BLaER1 treated with 17β-estradiol and CSF1 and Interleukin-3, amounts not matched to agents 10 nM and 100 nM (cell line): ENCODE measurements around the gene ABCD2.
"Not testable (repeated sequence)": the region's sequence is repeated elsewhere in the genome, so short reads cannot be mapped to it uniquely, and the experiment has no call there.

Source experiments
- H3K27ac ChIP-seq, 11 experiments: shearing (Covaris generic); formaldehyde crosslinking; 2 replicates each; pipeline ENCODE4 v1.8.1; 2022
- H3K27me3 ChIP-seq, 11 experiments: shearing (Covaris generic); formaldehyde crosslinking; 2 replicates each; pipeline ENCODE4 v1.8.1; 2022
- H3K36me3 ChIP-seq, 11 experiments: shearing (Covaris generic); formaldehyde crosslinking; 2 replicates each; pipeline ENCODE4 v1.8.1; 2022
- H3K4me1 ChIP-seq, 10 experiments: shearing (Covaris generic); formaldehyde crosslinking; 2 replicates each; pipeline ENCODE4 v1.8.1; 2022
- H3K4me2 ChIP-seq, 11 experiments: shearing (Covaris generic); formaldehyde crosslinking; 2 replicates each; pipeline ENCODE4 v1.8.1; 2022
- H3K4me3 ChIP-seq, 10 experiments: shearing (Covaris generic); formaldehyde crosslinking; 2 replicates each; pipeline ENCODE4 v1.8.1; 2022
- H3K9ac ChIP-seq, 11 experiments: shearing (Covaris generic); formaldehyde crosslinking; 2 replicates each; pipeline ENCODE4 v1.8.1; 2022
- H3K9me3 ChIP-seq, 11 experiments: shearing (Covaris generic); formaldehyde crosslinking; replicated peaks in 1 of 11; 2 replicates each; pipeline ENCODE4 v1.8.1; 2022
- H4K20me1 ChIP-seq, 11 experiments: shearing (Covaris generic); formaldehyde crosslinking; 2 replicates each; pipeline ENCODE4 v1.8.1; 2022
- Cebpa-rat ChIP-seq, 11 experiments: shearing (Covaris generic); IDR thresholded peaks; 2 replicates each; pipeline ENCODE4 v1.8.1; 2022

ABCD2 gene

DNA sequence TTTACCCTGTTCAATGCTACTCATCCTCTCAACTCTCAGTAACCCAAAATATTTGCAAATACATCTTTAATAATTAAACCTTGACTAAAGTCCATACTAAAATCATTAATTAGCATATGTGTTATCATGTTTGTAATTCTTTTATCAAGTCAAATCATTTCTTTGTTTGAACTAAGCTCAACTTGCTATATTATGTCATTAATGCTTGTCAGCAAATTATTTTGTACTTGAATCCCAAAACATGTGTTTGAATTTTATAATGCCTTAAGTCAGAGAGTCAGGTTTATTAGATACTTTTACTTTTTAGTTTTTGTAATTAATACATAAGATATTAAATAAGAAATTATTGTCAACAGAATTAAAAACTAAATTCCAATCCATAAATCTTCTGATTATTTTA, 16.5 kb downstream of the ABCD2 start:
- Histone ChIP-seq H3K9me3 (no peaks in the 10 kb centered on the region), H3K4me2 (no peak overlapping the region), H3K27ac (no peak overlapping the region), H3K9ac (no peak overlapping the region), H3K36me3 (no peaks in the 10 kb centered on the region), H4K20me1 (no peaks in the 10 kb centered on the region), H3K4me3 (no peak overlapping the region), H3K27me3 (no peaks in the 10 kb centered on the region), H3K4me1 (peaks cover 0 to 5% (median 0%) of the 10 kb centered on the region in 10 experiments; a peak in 1 of 20 replicates)
- no peak for TF ChIP-seq Cebpa-rat (IDR thresholded peaks at IDR 0.05)

DNA sequence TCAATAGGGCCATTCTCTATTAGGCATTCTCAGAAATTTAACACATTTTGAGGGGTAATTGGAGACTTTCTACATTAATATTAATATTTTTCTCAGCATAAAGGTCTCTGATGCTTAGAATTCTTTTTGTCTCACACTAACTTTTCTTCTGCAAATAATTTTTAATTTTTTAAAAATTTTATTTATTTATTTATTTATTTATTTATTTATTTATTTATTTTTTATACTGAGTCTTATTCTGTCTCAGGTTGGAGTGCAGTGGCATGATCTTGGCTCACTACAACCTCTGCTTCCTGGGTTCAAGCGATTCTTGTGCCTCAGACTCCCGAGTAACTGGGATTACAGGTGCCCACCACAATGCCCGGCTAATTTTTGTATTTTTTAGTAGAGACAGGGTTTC, 17.7 kb downstream of the ABCD2 start:
- H3K4me1 ChIP-seq, H3K27ac ChIP-seq, H4K20me1 ChIP-seq, H3K4me2 ChIP-seq, H3K4me3 ChIP-seq, H3K9me3 ChIP-seq, H3K9ac ChIP-seq, H3K27me3 ChIP-seq, H3K36me3 ChIP-seq: not testable (repeated sequence)

DNA sequence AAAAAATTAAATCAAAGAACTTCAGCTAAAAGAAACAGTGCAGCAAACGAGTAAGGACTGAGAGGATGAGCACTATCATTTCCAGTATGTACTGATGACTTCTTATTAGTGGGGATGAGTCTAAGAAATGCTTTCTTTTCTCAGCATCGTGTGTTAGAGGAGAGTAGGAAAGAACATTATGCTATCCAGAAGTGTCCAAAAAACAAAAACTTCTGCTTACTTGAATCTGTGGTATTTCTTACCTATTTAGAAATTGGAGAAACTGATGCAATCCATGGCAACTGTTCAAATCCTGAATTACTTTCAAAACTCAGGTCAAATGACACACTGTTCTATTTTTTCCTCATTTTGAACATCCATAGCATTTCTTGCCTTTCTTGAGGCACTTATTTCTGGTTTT, 23.7 kb downstream of the ABCD2 start:
- Histone ChIP-seq H3K9ac (no peak overlapping the region), H3K4me1 (no peaks in the 10 kb centered on the region), H3K4me3 (no peak overlapping the region), H4K20me1 (no peaks in the 10 kb centered on the region), H3K27ac (no peak overlapping the region), H3K36me3 (no peaks in the 10 kb centered on the region), H3K4me2 (no peak overlapping the region), H3K9me3 (no peaks in the 10 kb centered on the region), H3K27me3 (no peaks in the 10 kb centered on the region)
- TF ChIP-seq Cebpa-rat (IDR thresholded peaks at IDR 0.05) = no peak

DNA sequence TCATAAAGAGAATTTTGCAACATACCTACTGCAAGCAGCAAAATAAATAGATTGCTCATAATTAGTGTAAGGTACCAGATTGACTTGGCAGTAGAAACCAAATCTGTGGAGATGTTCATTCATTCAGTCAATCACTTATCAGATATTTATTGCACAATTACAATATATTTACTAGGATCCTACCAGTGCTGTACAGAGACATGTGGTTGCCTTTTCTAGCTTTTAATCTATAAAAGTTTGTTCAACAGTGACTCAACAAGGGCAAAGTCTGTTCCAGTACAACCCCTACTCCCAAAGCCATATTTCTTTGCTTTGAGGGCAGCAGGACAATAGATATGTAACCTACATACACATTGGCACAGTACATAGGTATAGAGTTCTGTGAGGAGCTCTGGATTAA, 27.3 kb downstream of the ABCD2 start:
- Histone ChIP-seq H3K9me3 (no peaks in the 10 kb centered on the region), H3K9ac (no peak overlapping the region), H3K27me3 (no peaks in the 10 kb centered on the region), H3K27ac (no peak overlapping the region), H3K4me1 (peaks cover 0 to 6% (median 3%) of the 10 kb centered on the region in 10 experiments; a peak in 11 of 20 replicates), H4K20me1 (no peaks in the 10 kb centered on the region), H3K4me3 (no peak overlapping the region), H3K36me3 (no peaks in the 10 kb centered on the region), H3K4me2 (no peak overlapping the region)
- TF ChIP-seq Cebpa-rat (IDR thresholded peaks at IDR 0.05) = no peak

DNA sequence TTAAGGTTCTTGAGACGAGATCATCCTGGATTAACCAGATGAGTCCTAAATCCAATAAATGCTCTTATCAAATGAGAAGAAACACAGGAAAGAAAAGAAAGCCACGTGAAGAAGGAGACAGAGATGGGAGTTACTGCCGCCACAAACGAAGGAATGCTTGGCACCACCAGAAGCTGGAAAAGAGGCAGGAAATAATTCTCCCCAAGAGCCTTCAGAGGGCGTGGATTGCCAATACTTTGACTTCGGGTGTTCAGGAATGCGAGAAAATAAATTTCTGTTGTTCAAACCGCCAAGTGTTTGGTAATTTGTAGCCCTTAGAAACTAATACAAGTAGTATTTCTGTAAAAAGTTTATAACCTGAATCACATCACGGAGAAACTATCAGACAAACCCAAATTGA, 31.3 kb downstream of the ABCD2 start:
- H3K4me1 ChIP-seq = peaks cover 0 to 14% (median 9%) of the 10 kb centered on the region in 10 experiments; a peak in 12 of 20 replicates
- no peak overlapping the region for H3K27ac ChIP-seq
- no peak overlapping the region for H3K9ac ChIP-seq
- H3K4me3 ChIP-seq = no peak overlapping the region
- H3K36me3 ChIP-seq = no peaks in the 10 kb centered on the region
- H3K27me3 ChIP-seq = no peaks in the 10 kb centered on the region
- H3K9me3 ChIP-seq = no peaks in the 10 kb centered on the region
- TF ChIP-seq Cebpa-rat (IDR thresholded peaks at IDR 0.05) = no peak
- H3K4me2 ChIP-seq = no peak overlapping the region
- no peaks in the 10 kb centered on the region for H4K20me1 ChIP-seq

DNA sequence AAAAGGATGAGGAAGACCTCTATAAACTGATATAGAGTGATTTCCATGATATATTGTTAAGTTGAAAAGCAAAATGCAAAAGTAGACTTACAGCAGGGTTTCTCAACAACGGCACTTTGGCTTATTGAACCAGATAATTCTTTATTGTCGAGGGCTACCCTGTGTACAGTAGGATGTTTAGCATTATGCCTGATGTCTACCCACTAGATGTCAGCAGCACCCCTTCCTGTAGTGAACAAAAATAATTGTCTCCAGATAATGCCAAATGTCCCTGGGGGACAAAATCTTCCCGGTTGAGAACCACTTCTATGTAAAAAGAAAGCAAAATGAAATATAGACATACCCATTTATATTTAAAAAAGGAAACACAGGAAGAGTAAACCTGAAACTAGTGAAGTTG, 32.4 kb downstream of the ABCD2 start:
- TF ChIP-seq Cebpa-rat (IDR thresholded peaks at IDR 0.05) = no peak
- Histone ChIP-seq H3K36me3 (no peaks in the 10 kb centered on the region), H3K27ac (no peak overlapping the region), H3K4me2 (peak overlapping the region in 6 of 11 experiments; percentile 18 to 50 (median 40); a peak in 11 of 22 replicates), H3K27me3 (no peaks in the 10 kb centered on the region), H3K9me3 (no peaks in the 10 kb centered on the region), H3K4me3 (no peak overlapping the region), H3K9ac (no peak overlapping the region), H4K20me1 (no peaks in the 10 kb centered on the region), H3K4me1 (peaks cover 0 to 14% (median 9%) of the 10 kb centered on the region in 10 experiments; a peak in 12 of 20 replicates)

DNA sequence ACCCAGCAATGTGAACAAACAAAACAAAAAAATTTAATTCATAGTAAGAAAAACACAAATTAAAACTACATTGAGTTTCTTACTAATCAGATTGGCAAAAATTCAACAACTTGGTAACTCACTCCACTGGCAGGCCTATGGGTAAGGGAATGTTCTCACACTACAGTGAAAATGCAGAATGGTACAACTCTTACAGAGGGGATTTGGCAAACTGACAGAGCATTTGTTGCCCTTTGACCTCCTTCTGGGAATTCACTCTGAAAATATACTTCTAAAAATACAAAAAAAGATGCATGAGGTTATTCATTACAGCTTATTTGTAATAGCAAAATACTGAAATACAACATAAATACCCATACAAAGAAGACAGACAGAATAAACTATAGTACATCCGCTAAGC, 32.8 kb downstream of the ABCD2 start:
- Histone ChIP-seq H3K4me3 (no peak overlapping the region), H4K20me1 (no peaks in the 10 kb centered on the region), H3K4me1 (peaks cover 0 to 14% (median 9%) of the 10 kb centered on the region in 10 experiments; a peak in 12 of 20 replicates), H3K27me3 (no peaks in the 10 kb centered on the region), H3K4me2 (peak overlapping the region in 6 of 11 experiments; percentile 18 to 50 (median 40); a peak in 10 of 22 replicates), H3K36me3 (no peaks in the 10 kb centered on the region), H3K9ac (no peak overlapping the region), H3K27ac (no peak overlapping the region), H3K9me3 (no peaks in the 10 kb centered on the region)
- TF ChIP-seq Cebpa-rat (IDR thresholded peaks at IDR 0.05) = no peak

DNA sequence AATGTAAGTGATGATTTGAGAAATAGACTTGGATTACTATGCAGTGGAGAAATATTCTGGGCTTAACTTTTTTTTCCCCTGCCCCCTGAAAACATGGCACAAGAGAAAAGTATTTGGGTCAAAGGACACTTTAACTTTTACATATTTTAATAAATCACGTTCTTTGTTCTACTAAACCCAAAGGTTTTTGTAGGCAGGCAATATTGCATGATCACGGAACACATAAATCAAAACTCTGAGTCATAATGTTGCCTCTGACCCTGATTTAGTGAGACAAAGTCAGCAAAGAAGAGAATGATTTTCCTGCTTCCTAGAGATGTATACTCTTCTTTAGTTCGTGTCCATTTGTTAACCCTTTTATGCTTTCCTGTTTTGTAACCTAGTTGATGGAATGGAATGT, 38.0 kb downstream of the ABCD2 start:
- TF ChIP-seq Cebpa-rat (IDR thresholded peaks at IDR 0.05) = no peak
- Histone ChIP-seq H3K27ac (no peak overlapping the region), H3K9ac (no peak overlapping the region), H3K4me3 (no peak overlapping the region), H3K4me2 (no peak overlapping the region), H3K9me3 (no peaks in the 10 kb centered on the region), H4K20me1 (no peaks in the 10 kb centered on the region), H3K4me1 (peaks cover 0 to 2% (median 0%) of the 10 kb centered on the region in 10 experiments; a peak in 4 of 20 replicates), H3K36me3 (no peaks in the 10 kb centered on the region), H3K27me3 (no peaks in the 10 kb centered on the region)

DNA sequence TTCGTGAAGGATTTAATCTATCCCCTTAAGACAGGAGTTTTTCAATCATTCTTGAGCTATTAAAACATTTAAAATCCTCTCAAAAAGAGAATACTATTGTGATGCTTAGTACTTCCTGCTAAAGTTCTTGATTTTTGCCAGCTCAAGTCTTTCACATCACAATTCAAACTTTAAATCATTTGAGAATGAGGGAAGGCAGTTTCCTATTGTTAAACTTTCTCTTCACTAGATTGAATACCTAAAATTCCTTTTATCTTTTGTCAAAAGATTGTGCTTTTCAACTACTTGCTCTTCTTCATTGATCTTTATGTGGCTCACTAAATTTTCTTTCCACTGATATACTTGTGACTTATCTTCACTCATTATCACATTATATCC, 44.1 kb downstream of the ABCD2 start:
- no peak for TF ChIP-seq Cebpa-rat (IDR thresholded peaks at IDR 0.05)
- Histone ChIP-seq H3K36me3 (no peaks in the 10 kb centered on the region), H4K20me1 (no peaks in the 10 kb centered on the region), H3K4me3 (no peak overlapping the region), H3K4me1 (no peaks in the 10 kb centered on the region), H3K27me3 (no peaks in the 10 kb centered on the region), H3K27ac (no peak overlapping the region), H3K4me2 (no peak overlapping the region), H3K9ac (no peak overlapping the region), H3K9me3 (no peaks in the 10 kb centered on the region)

DNA sequence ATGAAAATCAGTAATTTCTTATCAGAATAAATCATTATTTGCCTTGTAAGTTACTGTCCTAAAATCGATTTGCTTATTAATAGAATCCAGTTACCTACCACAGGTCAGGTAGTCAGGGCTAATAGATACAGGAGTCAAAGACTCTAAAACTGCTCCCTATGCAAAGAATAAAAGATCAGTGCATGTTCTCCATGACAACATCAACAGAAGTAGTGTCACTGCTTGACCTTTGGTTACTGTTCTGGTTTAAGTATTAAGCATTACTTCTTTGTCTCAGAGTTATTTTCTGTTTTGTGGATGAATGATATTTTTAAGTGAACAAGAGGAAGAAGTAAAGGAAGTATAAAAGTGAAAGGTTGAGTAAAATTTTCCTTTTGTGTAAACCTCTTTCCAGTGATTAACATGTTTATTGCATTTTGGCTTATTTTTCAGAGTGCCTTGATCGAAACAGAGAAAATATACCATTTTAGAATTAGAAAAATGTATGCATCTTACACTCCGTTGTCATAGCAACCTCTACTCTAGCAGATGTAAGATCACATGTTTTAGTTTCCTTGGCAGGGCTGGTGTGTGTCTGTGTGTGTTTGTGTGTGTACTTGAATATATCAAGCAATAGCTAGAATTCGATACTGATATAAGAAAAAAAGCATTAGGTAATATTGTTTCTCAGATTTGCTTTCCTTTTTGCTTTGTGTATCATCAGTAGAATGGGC, 44.7 kb downstream of the ABCD2 start:
- TF ChIP-seq Cebpa-rat (IDR thresholded peaks at IDR 0.05) = no peak

More for the DNA sequence above, 44.7 kb downstream of the ABCD2 start:
- no peaks in the 10 kb centered on the region for H3K36me3 ChIP-seq
- no peaks in the 10 kb centered on the region for H3K4me1 ChIP-seq
- H3K4me2 ChIP-seq = no peak overlapping the region
- H3K9ac ChIP-seq = no peak overlapping the region
- H3K27me3 ChIP-seq = no peaks in the 10 kb centered on the region
- no peak overlapping the region for H3K27ac ChIP-seq
- no peaks in the 10 kb centered on the region for H3K9me3 ChIP-seq
- H3K4me3 ChIP-seq = no peak overlapping the region
- H4K20me1 ChIP-seq = no peaks in the 10 kb centered on the region
